PFSK-1 (cell line): Measurements from ENCODE around the gene LTBP2.
A peak's percentile ranks its signal among the peaks of the same experiment; 100 is the strongest.

ENCODE experiments used
- FOXP2 ChIP-seq: optimal IDR thresholded peaks from 2 replicates; pipeline ENCODE3; 2011; ENCODE audit warnings: borderline replicate concordance, control low read depth, inconsistent platforms; ENCODE audit not compliant: insufficient read depth; ENCODE audit errors: extremely low read length, extremely low read depth
- POLR2AphosphoS5 ChIP-seq: IDR thresholded peaks from 2 replicates; pipeline ENCODE4 v1.6.1; 2012; ENCODE audit warnings: low read depth, mild to moderate bottlenecking, control low read depth, low read length, moderate library complexity
- REST ChIP-seq, 2 experiments: IDR thresholded peaks; 2 replicates each; pipeline versions ENCODE4 v1.6.1 to v1.8.0; 2011 to 2012; ENCODE audit warnings: low read depth in 2 of 2, low read length in 2 of 2, control low read depth in 1 of 2, inconsistent platforms in 1 of 2, mild to moderate bottlenecking in 1 of 2, moderate library complexity in 1 of 2; ENCODE audit not compliant: insufficient read depth in 1 of 2
- SIN3A ChIP-seq: IDR thresholded peaks from 2 replicates; pipeline ENCODE4 v1.6.1; 2012; ENCODE audit warnings: mild to moderate bottlenecking, low read length, moderate library complexity, borderline replicate concordance; ENCODE audit not compliant: insufficient read depth
- TAF1 ChIP-seq: IDR thresholded peaks from 2 replicates; pipeline ENCODE4 v1.6.1; 2012; ENCODE audit warnings: low read length, control low read depth, borderline replicate concordance; ENCODE audit not compliant: insufficient read depth

The LTBP2 gene

DNA sequence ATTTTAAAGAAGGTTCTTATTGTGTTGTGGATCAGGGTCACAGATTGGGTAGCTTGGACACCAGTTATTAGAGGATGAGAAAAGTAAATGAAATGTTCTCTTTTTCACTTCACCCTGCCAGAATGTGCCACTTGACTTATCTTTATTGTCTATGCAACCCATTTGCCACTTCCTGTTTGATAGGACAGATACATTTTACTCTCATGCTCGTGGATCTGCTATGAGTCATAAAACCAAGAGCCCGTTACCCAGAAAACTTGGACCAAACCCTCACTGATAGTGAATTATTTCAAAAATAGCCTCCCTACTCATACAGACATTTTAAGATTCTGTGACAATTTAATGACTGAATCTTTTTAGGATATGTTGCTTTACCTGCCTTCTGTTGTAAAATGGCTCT is 116.7 kb downstream of the LTBP2 start:
- TF ChIP-seq TAF1 (no peak), REST (IDR thresholded peaks at IDR 0.05; ENCODE audit: insufficient read depth in 1 of 2, low read depth in 2 of 2, low read length in 2 of 2) (no peak), POLR2AphosphoS5 (no peak), SIN3A (no peak), FOXP2 (no peak)

DNA sequence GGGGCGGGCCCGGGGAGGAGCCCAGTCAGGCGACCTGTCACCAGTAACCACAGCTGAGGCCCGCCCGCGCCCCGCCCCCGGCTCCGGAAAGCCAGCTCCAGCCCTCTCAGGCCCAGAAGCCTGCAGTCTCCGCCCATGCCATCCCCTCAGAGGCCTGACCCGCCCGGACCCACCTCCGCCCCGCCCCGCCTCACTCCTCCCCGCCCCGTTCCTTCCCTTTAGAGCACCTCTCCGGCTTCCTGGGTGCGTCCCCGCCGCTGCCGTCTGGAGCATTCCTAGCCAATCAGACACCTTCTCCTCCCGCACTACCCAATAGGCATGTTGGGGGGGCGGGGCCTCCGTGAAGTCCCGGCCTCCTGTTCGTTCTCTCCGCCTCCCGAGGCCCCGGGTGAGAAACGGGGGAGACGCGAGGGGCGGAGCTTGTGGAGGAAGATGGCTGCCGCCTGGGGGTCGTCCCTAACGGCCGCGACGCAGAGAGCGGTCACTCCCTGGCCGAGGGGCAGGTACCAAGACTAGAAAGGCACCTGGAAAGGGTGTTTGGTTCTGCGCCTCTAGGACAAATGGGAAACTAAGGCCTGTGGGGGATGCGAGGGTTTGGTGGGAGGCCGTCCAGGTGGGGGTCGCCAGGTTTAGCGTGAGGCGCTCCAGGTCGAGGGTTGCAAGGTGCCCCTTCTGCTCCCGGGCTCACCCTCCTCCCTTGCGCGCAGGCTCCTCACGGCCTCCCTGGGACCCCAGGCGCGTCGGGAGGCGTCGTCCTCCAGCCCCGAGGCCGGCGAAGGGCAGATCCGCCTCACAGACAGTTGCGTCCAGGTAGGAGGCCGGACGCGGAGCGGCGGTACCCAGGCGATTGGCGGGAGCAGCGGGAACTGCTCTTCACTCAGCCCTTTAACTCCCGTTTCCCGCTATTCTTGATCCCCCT is 118.4 kb downstream of the LTBP2 start, which contains the start of gene ISCA2:
ISCA2 (plus strand) TSS at position 423 of the 919 bp plus-strand sequence; CDS start at position 433, 10 bp downstream.
- TF ChIP-seq FOXP2 (no peak), POLR2AphosphoS5 (peak; percentile 18), TAF1 (peak; percentile 74; the same call in 1 of the 2 replicates)

DNA sequence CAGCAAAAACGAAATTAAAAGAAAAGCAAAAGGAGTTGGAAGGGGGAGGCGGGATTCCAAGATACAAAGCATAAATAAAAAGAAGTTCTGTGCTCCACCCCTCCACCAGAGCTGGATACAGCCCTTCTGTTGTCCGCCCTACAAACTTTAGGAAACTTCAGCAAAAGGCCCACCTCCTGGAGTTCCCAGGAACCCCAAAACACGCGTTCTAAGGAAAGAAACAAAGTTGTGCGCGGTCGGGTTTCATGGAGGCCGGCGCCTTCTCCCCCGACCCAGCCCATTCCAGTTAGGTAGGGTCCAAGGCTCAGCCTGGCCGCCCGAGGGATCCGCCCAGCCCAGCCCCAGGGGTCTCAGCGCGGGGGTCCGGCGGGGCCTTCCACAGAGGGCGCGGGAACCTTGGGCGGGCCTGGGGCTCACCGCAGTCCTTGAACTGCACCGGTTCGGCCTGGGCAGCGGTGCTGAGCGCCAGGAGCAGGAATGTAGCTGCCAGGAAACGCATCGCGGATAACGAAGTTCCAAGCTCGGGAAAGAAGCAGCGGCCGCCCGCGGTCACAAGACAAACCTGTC is 119.2 kb downstream of the LTBP2 start, which contains the start of gene NPC2:
NPC2 (minus strand) TSS at position 530 of the 567 bp plus-strand sequence; CDS start at position 499, 31 bp downstream.
- TF ChIP-seq POLR2AphosphoS5 (no peak), SIN3A (0 out of 2 replicates have a peak, but pooled peaks have one; percentile 11)

DNA sequence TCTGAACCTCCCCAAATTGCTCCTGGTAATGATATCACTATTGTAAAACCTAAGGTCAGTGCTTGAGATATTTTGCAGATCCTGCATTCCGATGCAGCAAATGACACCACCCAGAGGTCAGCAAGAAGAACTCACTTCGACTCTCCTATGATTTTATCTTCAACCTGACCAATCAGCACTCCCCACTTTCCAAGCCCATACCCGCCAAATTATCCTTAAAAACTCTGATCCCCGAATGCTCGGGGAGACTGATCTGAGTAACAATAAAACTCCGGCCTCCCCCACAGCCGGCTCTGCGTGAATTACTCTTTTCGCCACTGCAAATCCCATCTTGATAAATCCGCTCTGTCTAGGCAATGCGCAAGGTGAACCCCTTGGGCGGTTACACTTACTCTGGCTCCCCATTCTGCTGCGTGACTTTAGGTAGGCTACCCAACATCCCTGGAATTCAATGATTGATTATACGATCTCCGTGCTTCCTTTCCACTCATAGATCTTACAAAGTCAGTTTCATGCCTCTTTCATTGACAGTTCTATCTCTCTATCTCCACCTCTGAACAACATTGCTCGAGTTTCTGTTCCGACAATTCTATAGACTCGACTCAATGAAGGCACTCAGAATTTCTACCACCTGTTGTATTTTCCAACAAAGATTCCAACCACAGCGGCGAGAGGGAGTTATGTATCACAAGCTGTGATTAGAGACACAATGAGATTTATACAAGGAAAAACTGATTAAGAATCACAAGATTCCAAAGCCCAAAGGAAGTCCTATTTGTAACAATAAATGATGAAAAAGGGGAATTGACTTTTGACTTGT is 119.9 kb downstream of the LTBP2 start:
- TF ChIP-seq FOXP2 = no peak
- TF ChIP-seq SIN3A = no peak
- no peak for TF ChIP-seq POLR2AphosphoS5
- no peak for TF ChIP-seq REST (IDR thresholded peaks at IDR 0.05; ENCODE audit: insufficient read depth in 1 of 2, low read depth in 2 of 2, low read length in 2 of 2)
- no peak for TF ChIP-seq TAF1

DNA sequence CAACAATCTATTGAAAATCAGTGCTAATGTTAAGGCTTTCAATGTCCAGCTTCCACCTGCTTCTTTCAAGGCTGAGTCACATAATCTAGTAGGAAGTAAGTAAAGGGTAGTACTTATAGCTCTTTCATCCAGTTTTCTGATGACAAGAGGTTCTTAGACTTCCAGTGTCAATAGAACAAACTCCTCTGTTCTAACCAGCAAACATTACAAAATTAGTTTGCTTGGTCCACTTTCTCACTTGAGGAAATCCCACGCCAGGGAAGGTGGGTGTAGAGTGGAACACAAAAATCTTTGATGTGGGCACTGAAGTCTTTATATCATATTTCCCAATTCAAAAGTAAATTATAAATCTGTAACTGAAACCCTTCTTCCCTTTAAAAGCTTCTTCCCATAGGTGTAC is 121.6 kb downstream of the LTBP2 start:
- no peak for TF ChIP-seq REST (IDR thresholded peaks at IDR 0.05; ENCODE audit: insufficient read depth in 1 of 2, low read depth in 2 of 2, low read length in 2 of 2)
- no peak for TF ChIP-seq POLR2AphosphoS5
- TF ChIP-seq SIN3A = no peak
- TF ChIP-seq FOXP2 = no peak
- TF ChIP-seq TAF1 = no peak
